ENCODE measurements around the gene IGSF3. TPM values are rescaled to one million over a fixed set of nuclear protein-coding genes. Genes with fewer than 3 reads are reported as not detected.
A peak's percentile ranks its signal among the peaks of the same experiment; 100 is the strongest.
"Not testable (repeated sequence)": the region's sequence is repeated elsewhere in the genome, so short reads cannot be mapped to it uniquely, and the experiment has no call there.

The IGSF3 gene
- total RNA-seq, 1 donor from 2014 or later = 7.2 TPM

GRCh38 chr1:116630057-116630456 is 37.5 kb downstream of the IGSF3 start:
- H3K27me3 Mint-ChIP-seq; ATAC-seq (ENCODE audit: low read depth); H3K27ac Mint-ChIP-seq; intact Hi-C loops (cut with micrococcal nuclease); H3K9me3 Mint-ChIP-seq; H3K4me3 Mint-ChIP-seq; POLR2A ChIA-PET; DNase-seq; H3K36me3 Mint-ChIP-seq (ENCODE audit: low read depth): not testable (repeated sequence)
- CTCF ChIA-PET = interaction anchor here (2.2 kb wide), 1 partner anchor 55 kb away, joined by 10 read pairs; no protein-coding TSS in a partner anchor
- H3K4me1 Mint-ChIP-seq = peaks cover 27% of the 10 kb centered on the region

GRCh38 chr1:116629441-116629840 is 38.1 kb downstream of the IGSF3 start:
- intact Hi-C loops (cut with micrococcal nuclease) = loop anchor here (5.0 kb wide), 2 partner anchors 42 to 43 kb away; no protein-coding TSS in a partner anchor
- H3K9me3 Mint-ChIP-seq; H3K36me3 Mint-ChIP-seq (ENCODE audit: low read depth); H3K27me3 Mint-ChIP-seq; DNase-seq; POLR2A ChIA-PET; ATAC-seq (ENCODE audit: low read depth); H3K27ac Mint-ChIP-seq: not testable (repeated sequence)
- H3K4me1 Mint-ChIP-seq = peaks cover 27% of the 10 kb centered on the region
- H3K4me3 Mint-ChIP-seq = peak overlapping the region; percentile 38
- CTCF ChIA-PET = interaction anchor here (2.2 kb wide), 1 partner anchor 55 kb away, joined by 10 read pairs; no protein-coding TSS in a partner anchor

GRCh38 chr1:116628448-116628847 is 39.1 kb downstream of the IGSF3 start:
- Mint-ChIP-seq H3K36me3 (ENCODE audit: low read depth) (no peaks in the 10 kb centered on the region), H3K4me3 (peak overlapping the region; percentile 60), H3K4me1 (peaks cover 27% of the 10 kb centered on the region), H3K27me3 (no peaks in the 10 kb centered on the region), H3K27ac (peak overlapping the region; percentile 86), H3K9me3 (no peaks in the 10 kb centered on the region)
- intact Hi-C loops (cut with micrococcal nuclease) = loop anchor here (1.0 to 5.0 kb wide), 3 partner anchors 41 to 54 kb away; no protein-coding TSS in a partner anchor
- DNase-seq (no peak), ATAC-seq (ENCODE audit: low read depth) (no peak)
- POLR2A ChIA-PET = interaction anchor here (1.5 kb wide), 1 partner anchor 54 kb away, joined by 3 read pairs; no protein-coding TSS in a partner anchor
- no peak for TF ChIP-seq CTCF (IDR thresholded peaks at IDR 0.05)
- CTCF ChIA-PET = interaction anchor here (2.2 kb wide), 1 partner anchor 54 kb away, joined by 10 read pairs; no protein-coding TSS in a partner anchor

GRCh38 chr1:116627357-116627756 is 40.2 kb downstream of the IGSF3 start:
- H3K27ac Mint-ChIP-seq; POLR2A ChIA-PET; CTCF ChIA-PET; DNase-seq; H3K27me3 Mint-ChIP-seq; H3K4me3 Mint-ChIP-seq; H3K36me3 Mint-ChIP-seq (ENCODE audit: low read depth); ATAC-seq (ENCODE audit: low read depth); H3K9me3 Mint-ChIP-seq: not testable (repeated sequence)
- peaks cover 27% of the 10 kb centered on the region for H3K4me1 Mint-ChIP-seq
- intact Hi-C loops (cut with micrococcal nuclease) = loop anchor here (5.0 kb wide), 2 partner anchors 40 to 45 kb away; no protein-coding TSS in a partner anchor

- H3K27ac Mint-ChIP-seq; DNase-seq; H3K27me3 Mint-ChIP-seq; H3K36me3 Mint-ChIP-seq (ENCODE audit: low read depth); POLR2A ChIA-PET; H3K4me3 Mint-ChIP-seq; ATAC-seq (ENCODE audit: low read depth); CTCF ChIA-PET; H3K9me3 Mint-ChIP-seq: not testable (repeated sequence)
- intact Hi-C loops (cut with micrococcal nuclease) = loop anchor here (5.0 kb wide), 2 partner anchors 40 to 45 kb away; no protein-coding TSS in a partner anchor
- H3K4me1 Mint-ChIP-seq = peaks cover 27% of the 10 kb centered on the region
Observed at GRCh38 chr1:116626915-116627314, 40.6 kb downstream of the IGSF3 start.

GRCh38 chr1:116625155-116625554 is 42.4 kb downstream of the IGSF3 start:
- H3K4me3 Mint-ChIP-seq; DNase-seq; H3K36me3 Mint-ChIP-seq (ENCODE audit: low read depth); H3K27me3 Mint-ChIP-seq; ATAC-seq (ENCODE audit: low read depth); H3K9me3 Mint-ChIP-seq; CTCF ChIA-PET; H3K27ac Mint-ChIP-seq: not testable (repeated sequence)
- POLR2A ChIA-PET = interaction anchor here (0.6 kb wide), 1 partner anchor 35 kb away, joined by 3 read pairs; no protein-coding TSS in a partner anchor
- peaks cover 27% of the 10 kb centered on the region for H3K4me1 Mint-ChIP-seq
- intact Hi-C loops (cut with micrococcal nuclease) = loop anchor here (5.0 kb wide), 2 partner anchors 38 to 47 kb away; no protein-coding TSS in a partner anchor

- CTCF ChIA-PET = no interaction called here
- POLR2A ChIA-PET = no interaction called here
- intact Hi-C loops (cut with micrococcal nuclease) = no loop called here
Observed at GRCh38 chr1:116624040-116624439, 43.5 kb downstream of the IGSF3 start.

GRCh38 chr1:116622496-116622895 is 45.0 kb downstream of the IGSF3 start:
- H3K36me3 Mint-ChIP-seq (ENCODE audit: low read depth); intact Hi-C loops (cut with micrococcal nuclease); CTCF ChIA-PET; H3K9me3 Mint-ChIP-seq; H3K27ac Mint-ChIP-seq; POLR2A ChIA-PET; DNase-seq; H3K4me3 Mint-ChIP-seq; ATAC-seq (ENCODE audit: low read depth); H3K27me3 Mint-ChIP-seq; H3K4me1 Mint-ChIP-seq: not testable (repeated sequence)

More at GRCh38 chr1:116624040-116624439, 43.5 kb downstream of the IGSF3 start:
- DNase-seq (no peak), ATAC-seq (ENCODE audit: low read depth) (no peak)
- no peak overlapping the region for H3K27ac Mint-ChIP-seq
- H3K4me3 Mint-ChIP-seq = no peak overlapping the region
- no peak for TF ChIP-seq CTCF (IDR thresholded peaks at IDR 0.05)
- no peaks in the 10 kb centered on the region for H3K9me3 Mint-ChIP-seq
- H3K27me3 Mint-ChIP-seq = no peaks in the 10 kb centered on the region
- peaks cover 18% of the 10 kb centered on the region for H3K4me1 Mint-ChIP-seq
- no peaks in the 10 kb centered on the region for H3K36me3 Mint-ChIP-seq (ENCODE audit: low read depth)

GRCh38 chr1:116621756-116622155 is 45.8 kb downstream of the IGSF3 start:
- H3K27ac Mint-ChIP-seq; CTCF ChIA-PET; H3K9me3 Mint-ChIP-seq; POLR2A ChIA-PET; H3K36me3 Mint-ChIP-seq (ENCODE audit: low read depth); intact Hi-C loops (cut with micrococcal nuclease); DNase-seq; H3K27me3 Mint-ChIP-seq; ATAC-seq (ENCODE audit: low read depth); H3K4me3 Mint-ChIP-seq; H3K4me1 Mint-ChIP-seq: not testable (repeated sequence)

GRCh38 chr1:116620392-116620791 is 47.1 kb downstream of the IGSF3 start:
- POLR2A ChIA-PET; CTCF ChIA-PET; intact Hi-C loops (cut with micrococcal nuclease): not testable (repeated sequence)

GRCh38 chr1:116619106-116619505 is 48.4 kb downstream of the IGSF3 start:
- POLR2A ChIA-PET; H3K4me1 Mint-ChIP-seq; intact Hi-C loops (cut with micrococcal nuclease); H3K9me3 Mint-ChIP-seq; H3K4me3 Mint-ChIP-seq; ATAC-seq (ENCODE audit: low read depth); CTCF ChIA-PET; H3K27me3 Mint-ChIP-seq; H3K36me3 Mint-ChIP-seq (ENCODE audit: low read depth); H3K27ac Mint-ChIP-seq; DNase-seq: not testable (repeated sequence)

More at GRCh38 chr1:116620392-116620791, 47.1 kb downstream of the IGSF3 start:
- not testable (repeated sequence) for H3K4me1 Mint-ChIP-seq; H3K27ac Mint-ChIP-seq; ATAC-seq (ENCODE audit: low read depth); H3K27me3 Mint-ChIP-seq; H3K36me3 Mint-ChIP-seq (ENCODE audit: low read depth); H3K9me3 Mint-ChIP-seq; DNase-seq; H3K4me3 Mint-ChIP-seq

Measured in activated B cell treated with CpG ODN at 0.5 μM for 24 hours (primary cell).